DND-41 (cell line): ENCODE measurements around the gene PNISR.

Experiments used
- EZH2 ChIP-seq: IDR thresholded peaks from 3 replicates; pipeline ENCODE4 v1.6.1; 2012; ENCODE audit warnings: borderline replicate concordance, low read depth, mild to moderate bottlenecking, moderate library complexity, low read length, inconsistent platforms; ENCODE audit not compliant: severe bottlenecking
- TF ChIP-seq, protein P1 (sequence below): IDR thresholded peaks from 2 replicates; pipeline ENCODE4 v1.5.1; 2012; ENCODE audit warnings: borderline replicate concordance, low read length, moderate library complexity, mild to moderate bottlenecking; ENCODE audit not compliant: poor library complexity, severe bottlenecking; ENCODE audit errors: extremely low read depth

DNA sequence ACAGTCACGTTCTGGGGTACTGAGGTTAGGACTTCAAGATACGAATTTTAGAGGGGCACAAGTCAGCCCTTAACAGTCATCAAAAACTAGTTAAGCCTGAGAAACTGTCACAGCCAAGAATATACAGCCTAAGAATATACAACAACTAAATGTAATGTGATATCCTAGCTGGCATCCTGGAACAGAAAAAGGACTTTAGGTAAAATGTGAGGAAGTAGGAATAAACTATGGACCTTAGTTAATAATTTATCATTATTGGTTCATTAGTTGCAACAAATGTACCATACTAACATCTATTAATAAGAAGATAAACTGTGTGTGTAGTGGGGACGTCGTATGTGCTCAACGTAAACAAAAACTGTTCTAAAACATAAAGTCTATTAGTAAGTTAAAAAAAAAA is 1.1 kb downstream of the PNISR start:
- TF ChIP-seq, protein P1, sequence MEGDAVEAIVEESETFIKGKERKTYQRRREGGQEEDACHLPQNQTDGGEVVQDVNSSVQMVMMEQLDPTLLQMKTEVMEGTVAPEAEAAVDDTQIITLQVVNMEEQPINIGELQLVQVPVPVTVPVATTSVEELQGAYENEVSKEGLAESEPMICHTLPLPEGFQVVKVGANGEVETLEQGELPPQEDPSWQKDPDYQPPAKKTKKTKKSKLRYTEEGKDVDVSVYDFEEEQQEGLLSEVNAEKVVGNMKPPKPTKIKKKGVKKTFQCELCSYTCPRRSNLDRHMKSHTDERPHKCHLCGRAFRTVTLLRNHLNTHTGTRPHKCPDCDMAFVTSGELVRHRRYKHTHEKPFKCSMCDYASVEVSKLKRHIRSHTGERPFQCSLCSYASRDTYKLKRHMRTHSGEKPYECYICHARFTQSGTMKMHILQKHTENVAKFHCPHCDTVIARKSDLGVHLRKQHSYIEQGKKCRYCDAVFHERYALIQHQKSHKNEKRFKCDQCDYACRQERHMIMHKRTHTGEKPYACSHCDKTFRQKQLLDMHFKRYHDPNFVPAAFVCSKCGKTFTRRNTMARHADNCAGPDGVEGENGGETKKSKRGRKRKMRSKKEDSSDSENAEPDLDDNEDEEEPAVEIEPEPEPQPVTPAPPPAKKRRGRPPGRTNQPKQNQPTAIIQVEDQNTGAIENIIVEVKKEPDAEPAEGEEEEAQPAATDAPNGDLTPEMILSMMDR, result no peak
- no peak for TF ChIP-seq EZH2
